Breast epithelium (tissue), 4 donors: Measurements from ENCODE around the gene GLCE. TPM values are rescaled to one million over a fixed set of nuclear protein-coding genes. Genes with fewer than 3 reads are reported as not detected.

ENCODE experiments used
- DNase-seq, 2 donors: peaks; one replicate each; pipeline ENCODE4 v3.0.0-alpha.2; 2019; ENCODE audit warnings: low spot score in 2 of 2
- H3K27ac ChIP-seq, 2 donors: fragments of 200-600 bp; sonication (generic) in 1 of 2; one replicate each; pipeline ENCODE4 v1.5.1; 2016 to 2019; ENCODE audit warnings: mild to moderate bottlenecking in 1 of 2
- H3K27me3 ChIP-seq, 2 donors: fragments of 200-600 bp; sonication (generic) in 1 of 2; one replicate each; pipeline versions ENCODE4 v1.5.1 to v1.6.0; 2017 to 2019; ENCODE audit warnings: control low read depth in 1 of 2, mild to moderate bottlenecking in 1 of 2
- H3K36me3 ChIP-seq: fragments of 200-600 bp; one replicate; pipeline ENCODE4 v1.5.1; 2019
- H3K4me1 ChIP-seq, 2 donors: fragments of 200-600 bp; sonication (generic); one replicate each; pipeline ENCODE4 v1.5.1; 2016 to 2019; ENCODE audit warnings: control low read depth in 1 of 2
- H3K4me3 ChIP-seq, 3 donors: fragments of 200-600 bp; sonication (generic); 1 replicate in 2 of 3; 2 replicates in 1 of 3; pipeline ENCODE4 v1.5.1; 2016 to 2019; ENCODE audit warnings: mild to moderate bottlenecking in 3 of 3, moderate library complexity in 2 of 3
- H3K9me3 ChIP-seq, 2 donors: fragments of 200-600 bp; sonication (generic) in 1 of 2; one replicate each; pipeline ENCODE4 v1.5.1; 2016 to 2019; ENCODE audit warnings: control low read depth in 1 of 2
- POLR2A ChIP-seq: fragments of 450-650 bp; IDR thresholded peaks from one replicate; pipeline ENCODE4 v1.6.1; 2016; ENCODE audit warnings: antibody characterized with exemption, mild to moderate bottlenecking, moderate library complexity
- POLR2AphosphoS5 ChIP-seq, 3 donors: sonication (generic); formaldehyde crosslinking; IDR thresholded peaks; one replicate each; pipeline ENCODE4 v1.6.1; 2017; ENCODE audit warnings: antibody characterized with exemption in 3 of 3
- intact Hi-C: fragments of 100-400 bp; cut with DNase I; formaldehyde crosslinking; loops from one replicate; pipeline ENCODE4 v1.15.1; 2023; ENCODE audit warnings: low total_unique reads
- total RNA-seq, 3 donors: library from RNA; depleted of rRNA; stranded (reverse); fragments of >200 nt; gene quantifications; one replicate each; pipeline ENCODE4 v1.1.0, GENCODE V29; 2016
- TF ChIP-seq, protein P1 (sequence below), 3 donors: fragments of 450-650 bp; IDR thresholded peaks; one replicate each; pipeline ENCODE4 v1.5.1; 2016 to 2017; ENCODE audit warnings: antibody characterized with exemption in 3 of 3, mild to moderate bottlenecking in 3 of 3, moderate library complexity in 3 of 3

GLCE gene
- total RNA-seq, 3 donors from 2014 or later: 15.0 to 52.2 (median 28.8) TPM

DNA sequence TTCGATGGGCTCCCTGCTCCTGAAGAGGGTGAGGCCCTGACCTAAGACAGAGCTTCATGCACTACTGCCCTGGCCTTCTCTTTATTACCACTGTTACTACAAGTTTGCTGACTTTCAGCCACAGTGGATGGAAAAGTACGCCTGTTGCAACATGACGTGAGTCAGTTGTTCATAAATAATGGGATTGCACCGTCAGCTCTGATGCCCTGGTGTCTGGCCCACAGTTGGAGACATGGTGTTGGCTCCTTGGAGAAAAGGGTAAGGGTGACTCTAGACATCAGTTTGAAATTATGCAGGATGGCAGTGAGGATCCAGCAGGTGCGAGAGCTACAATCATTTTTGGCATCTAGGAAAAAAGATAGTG lies 143.7 kb downstream of the GLCE start:
- Histone ChIP-seq H3K9me3 (no peaks in the 10 kb centered on the region), H3K27me3 (no peaks in the 10 kb centered on the region), H3K27ac (no peak overlapping the region), H3K4me1 (peaks cover 0 to 4% of the 10 kb centered on the region in 2 donors), H3K36me3 (no peaks in the 10 kb centered on the region), H3K4me3 (no peak overlapping the region)
- DNase-seq: no peak
- TF ChIP-seq POLR2A: no peak
- TF ChIP-seq, protein P1, sequence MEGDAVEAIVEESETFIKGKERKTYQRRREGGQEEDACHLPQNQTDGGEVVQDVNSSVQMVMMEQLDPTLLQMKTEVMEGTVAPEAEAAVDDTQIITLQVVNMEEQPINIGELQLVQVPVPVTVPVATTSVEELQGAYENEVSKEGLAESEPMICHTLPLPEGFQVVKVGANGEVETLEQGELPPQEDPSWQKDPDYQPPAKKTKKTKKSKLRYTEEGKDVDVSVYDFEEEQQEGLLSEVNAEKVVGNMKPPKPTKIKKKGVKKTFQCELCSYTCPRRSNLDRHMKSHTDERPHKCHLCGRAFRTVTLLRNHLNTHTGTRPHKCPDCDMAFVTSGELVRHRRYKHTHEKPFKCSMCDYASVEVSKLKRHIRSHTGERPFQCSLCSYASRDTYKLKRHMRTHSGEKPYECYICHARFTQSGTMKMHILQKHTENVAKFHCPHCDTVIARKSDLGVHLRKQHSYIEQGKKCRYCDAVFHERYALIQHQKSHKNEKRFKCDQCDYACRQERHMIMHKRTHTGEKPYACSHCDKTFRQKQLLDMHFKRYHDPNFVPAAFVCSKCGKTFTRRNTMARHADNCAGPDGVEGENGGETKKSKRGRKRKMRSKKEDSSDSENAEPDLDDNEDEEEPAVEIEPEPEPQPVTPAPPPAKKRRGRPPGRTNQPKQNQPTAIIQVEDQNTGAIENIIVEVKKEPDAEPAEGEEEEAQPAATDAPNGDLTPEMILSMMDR (IDR thresholded peaks at IDR 0.05): no peak
- TF ChIP-seq POLR2AphosphoS5 (IDR thresholded peaks at IDR 0.05): no peak
- intact Hi-C loops: no loop called here

DNA sequence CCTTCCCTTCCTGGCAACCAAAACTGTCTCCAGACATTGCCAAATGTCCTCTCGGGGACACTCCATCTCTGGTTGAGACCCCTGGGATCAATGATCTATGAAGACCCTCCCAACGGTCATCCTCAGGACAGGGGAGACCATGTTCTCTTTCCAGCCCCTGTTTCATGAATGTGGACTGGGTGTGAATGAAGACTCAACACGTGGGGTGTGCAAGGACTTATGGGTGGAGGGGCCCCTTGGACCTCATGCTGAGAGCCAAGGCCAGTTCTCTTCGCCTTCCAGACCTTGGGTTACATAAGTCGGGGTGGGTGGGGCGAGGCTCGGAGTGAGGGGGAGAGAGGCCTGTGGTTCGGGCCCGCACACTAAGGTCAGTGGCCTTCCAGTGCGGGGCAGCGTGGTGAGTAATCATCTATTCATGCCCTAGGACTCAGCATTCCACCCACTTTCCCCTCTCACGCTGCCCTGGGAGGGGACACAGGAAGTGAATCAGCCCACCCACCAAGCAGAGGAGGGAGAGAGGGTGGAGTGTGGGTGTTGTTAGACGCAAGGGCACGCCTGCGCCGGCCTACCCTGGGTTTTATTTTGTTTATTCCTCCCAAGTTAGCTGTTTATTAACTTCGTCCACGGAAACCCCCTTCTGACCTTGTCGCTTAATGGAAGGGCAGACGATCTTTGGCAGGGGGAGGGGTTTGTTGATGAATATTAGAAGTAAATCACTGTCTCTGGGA lies 144.9 kb downstream of the GLCE start:
- DNase-seq: no peak
- Histone ChIP-seq H3K4me3 (no peak overlapping the region), H3K27ac (no peak overlapping the region), H3K36me3 (no peaks in the 10 kb centered on the region), H3K27me3 (no peaks in the 10 kb centered on the region), H3K4me1 (no peaks in the 10 kb centered on the region), H3K9me3 (no peaks in the 10 kb centered on the region)
- TF ChIP-seq POLR2A (no peak), POLR2AphosphoS5 (IDR thresholded peaks at IDR 0.05) (no peak)
- TF ChIP-seq, protein P1 (IDR thresholded peaks at IDR 0.05): no peak
- intact Hi-C loops: no loop called here

DNA sequence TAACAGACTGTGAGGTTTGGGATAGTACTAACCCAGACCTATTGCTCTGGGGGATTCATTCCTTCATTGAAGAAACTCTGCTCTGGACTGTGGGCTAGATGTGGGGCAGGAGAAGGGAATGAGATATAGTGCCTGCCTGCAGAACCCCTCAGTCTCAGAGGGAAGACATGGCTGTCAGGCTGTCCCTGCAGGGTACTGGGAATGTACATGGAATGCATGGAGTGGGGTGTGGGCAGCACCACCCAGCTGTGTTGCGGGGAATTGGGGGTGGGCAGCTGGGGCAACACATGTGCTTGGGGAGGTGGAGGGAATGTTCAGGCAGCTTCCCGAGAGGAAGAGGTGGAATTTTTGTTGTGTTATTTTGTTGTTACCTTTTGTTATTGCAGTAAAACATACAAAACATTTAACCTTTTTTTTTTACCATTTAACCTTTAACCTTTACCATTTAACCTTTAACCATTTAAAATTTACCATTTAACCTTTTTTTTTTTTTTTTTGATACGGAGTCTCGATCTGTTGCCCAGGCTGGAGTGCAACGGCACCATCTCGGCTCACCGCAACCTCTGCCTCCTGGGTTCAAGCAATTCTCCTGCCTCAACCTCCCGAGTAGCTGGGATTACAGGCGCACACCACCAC lies 145.6 kb downstream of the GLCE start:
- no peaks in the 10 kb centered on the region for H3K36me3 ChIP-seq

DNA sequence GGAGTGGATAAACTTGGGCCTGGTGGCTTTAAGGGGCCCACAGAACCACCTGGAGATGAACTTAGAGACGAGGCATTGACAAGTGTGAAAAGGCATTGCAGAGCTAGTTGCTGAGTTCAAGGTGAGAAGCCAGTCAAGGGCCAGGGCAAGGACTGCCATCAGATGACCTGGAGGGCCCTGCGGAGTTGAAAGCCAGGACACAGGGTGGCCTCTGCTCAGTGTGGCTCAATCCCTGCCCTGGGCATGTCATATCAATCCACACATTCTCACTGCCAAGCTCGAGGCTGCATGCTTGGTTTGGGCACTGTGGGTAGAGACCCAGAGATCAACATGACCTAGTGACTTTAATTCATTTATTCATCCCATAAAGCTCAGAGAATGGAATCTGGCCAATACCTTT lies 147.5 kb downstream of the GLCE start:
- intact Hi-C loops: no loop called here
- Histone ChIP-seq H3K27me3 (no peaks in the 10 kb centered on the region), H3K36me3 (no peaks in the 10 kb centered on the region), H3K9me3 (no peaks in the 10 kb centered on the region), H3K4me3 (no peak overlapping the region), H3K4me1 (no peaks in the 10 kb centered on the region), H3K27ac (no peak overlapping the region)
- TF ChIP-seq, protein P1 (IDR thresholded peaks at IDR 0.05): no peak
- TF ChIP-seq POLR2A: no peak
- no peak for TF ChIP-seq POLR2AphosphoS5 (IDR thresholded peaks at IDR 0.05)
- DNase-seq: no peak

More for the DNA sequence above, 145.6 kb downstream of the GLCE start:
- intact Hi-C loops: no loop called here
- TF ChIP-seq, protein P1 (IDR thresholded peaks at IDR 0.05): no peak
- TF ChIP-seq POLR2AphosphoS5 (IDR thresholded peaks at IDR 0.05) (no peak), POLR2A (no peak)
- H3K4me1 ChIP-seq: no peaks in the 10 kb centered on the region
- no peak for DNase-seq
- no peak overlapping the region for H3K27ac ChIP-seq
- no peak overlapping the region for H3K4me3 ChIP-seq
- no peaks in the 10 kb centered on the region for H3K27me3 ChIP-seq
- no peaks in the 10 kb centered on the region for H3K9me3 ChIP-seq

DNA sequence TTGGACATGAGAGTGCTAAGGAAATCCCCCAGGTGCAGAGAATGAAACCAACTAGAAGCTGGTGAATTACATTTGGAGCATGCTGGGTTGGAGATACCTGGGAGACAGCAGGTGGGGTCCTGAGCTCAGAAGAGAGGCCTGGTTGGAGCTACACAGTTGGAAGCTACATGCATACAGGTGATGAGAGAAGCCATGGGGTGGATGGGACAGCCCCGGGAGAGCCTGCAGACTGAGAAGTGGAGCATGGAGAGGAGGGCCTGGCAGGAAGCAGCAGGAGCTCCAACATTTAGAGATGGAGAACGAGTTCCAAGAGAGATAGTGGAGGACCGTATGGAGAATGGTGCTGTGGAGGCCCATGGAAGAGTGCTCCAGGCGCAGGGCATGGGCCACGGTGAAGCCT lies 148.5 kb downstream of the GLCE start:
- no peak for TF ChIP-seq POLR2A
- TF ChIP-seq POLR2AphosphoS5 (IDR thresholded peaks at IDR 0.05): no peak
- TF ChIP-seq, protein P1 (IDR thresholded peaks at IDR 0.05): no peak
- H3K36me3 ChIP-seq: no peaks in the 10 kb centered on the region
- intact Hi-C loops: no loop called here

More for the DNA sequence above, 148.5 kb downstream of the GLCE start:
- no peaks in the 10 kb centered on the region for H3K27me3 ChIP-seq
- H3K4me3 ChIP-seq: no peak overlapping the region
- no peaks in the 10 kb centered on the region for H3K4me1 ChIP-seq
- DNase-seq: no peak
- H3K27ac ChIP-seq: no peak overlapping the region
- no peaks in the 10 kb centered on the region for H3K9me3 ChIP-seq
